GM13976 (cell line): ENCODE results near the gene CCDC85C.

Experiments
- DNase-seq: peaks from one replicate; pipeline ENCODE4 v3.0.0; 2012; ENCODE audit warnings: low spot score
- in situ Hi-C: fragments of 300-500 bp; cut with MboI; formaldehyde crosslinking; loops from one replicate; pipeline ENCODE4 v1.12.0; 2022; ENCODE audit warnings: low sequenced_read_pairs, mixed read lengths, inconsistent platforms; ENCODE audit not compliant: unreplicated experiment
- TF ChIP-seq, protein P1 (sequence below): IDR thresholded peaks from 2 replicates; pipeline ENCODE4 v1.5.1; 2012; ENCODE audit warnings: borderline replicate concordance, mild to moderate bottlenecking; ENCODE audit not compliant: insufficient read depth; ENCODE audit errors: extremely low read depth, missing control alignments, control extremely low read depth

CCDC85C gene

DNA sequence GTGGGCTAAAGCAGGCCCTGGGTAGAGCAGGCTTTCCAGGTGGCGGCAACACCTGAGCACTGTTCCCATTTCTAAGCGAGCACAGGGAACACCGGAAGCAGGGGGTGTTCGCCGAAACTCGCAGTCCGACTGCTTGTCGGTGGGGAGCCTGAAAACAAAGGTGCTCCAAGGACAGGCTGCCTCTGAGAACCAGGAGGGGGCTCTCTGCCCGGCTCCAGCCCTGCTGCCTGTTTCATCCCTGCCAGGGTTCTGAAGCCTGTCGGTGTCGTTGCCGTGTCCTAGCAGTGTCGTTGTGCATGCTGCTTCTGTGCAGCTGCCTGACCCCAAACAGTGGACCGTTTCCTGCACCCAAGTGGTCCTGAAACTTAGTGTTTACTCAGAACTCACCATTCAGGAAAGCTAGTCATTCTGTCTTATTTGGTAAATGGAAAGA lies 101.0 kb downstream of the CCDC85C start:
- in situ Hi-C loops: no loop called here
- no peak for DNase-seq
- TF ChIP-seq, protein P1, sequence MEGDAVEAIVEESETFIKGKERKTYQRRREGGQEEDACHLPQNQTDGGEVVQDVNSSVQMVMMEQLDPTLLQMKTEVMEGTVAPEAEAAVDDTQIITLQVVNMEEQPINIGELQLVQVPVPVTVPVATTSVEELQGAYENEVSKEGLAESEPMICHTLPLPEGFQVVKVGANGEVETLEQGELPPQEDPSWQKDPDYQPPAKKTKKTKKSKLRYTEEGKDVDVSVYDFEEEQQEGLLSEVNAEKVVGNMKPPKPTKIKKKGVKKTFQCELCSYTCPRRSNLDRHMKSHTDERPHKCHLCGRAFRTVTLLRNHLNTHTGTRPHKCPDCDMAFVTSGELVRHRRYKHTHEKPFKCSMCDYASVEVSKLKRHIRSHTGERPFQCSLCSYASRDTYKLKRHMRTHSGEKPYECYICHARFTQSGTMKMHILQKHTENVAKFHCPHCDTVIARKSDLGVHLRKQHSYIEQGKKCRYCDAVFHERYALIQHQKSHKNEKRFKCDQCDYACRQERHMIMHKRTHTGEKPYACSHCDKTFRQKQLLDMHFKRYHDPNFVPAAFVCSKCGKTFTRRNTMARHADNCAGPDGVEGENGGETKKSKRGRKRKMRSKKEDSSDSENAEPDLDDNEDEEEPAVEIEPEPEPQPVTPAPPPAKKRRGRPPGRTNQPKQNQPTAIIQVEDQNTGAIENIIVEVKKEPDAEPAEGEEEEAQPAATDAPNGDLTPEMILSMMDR: no peak

DNA sequence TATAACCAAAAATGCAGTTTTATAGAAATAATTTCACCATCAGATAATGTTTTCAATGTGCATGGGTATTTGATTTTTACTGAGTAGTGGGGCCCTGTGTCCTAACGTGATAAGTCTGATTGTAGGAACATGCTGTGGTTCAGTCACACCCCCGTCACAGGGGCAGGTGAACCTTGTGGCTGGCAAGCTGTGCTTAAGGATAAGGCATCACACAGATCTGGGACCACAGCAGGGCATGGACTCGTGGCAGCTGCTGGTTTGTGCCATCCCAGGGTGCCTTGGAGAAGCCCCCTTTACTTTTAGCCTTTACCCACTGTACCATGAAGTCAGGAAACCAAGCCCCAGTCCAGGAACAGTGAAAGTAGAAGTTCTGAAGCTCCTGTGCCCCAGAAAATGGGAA lies 106.1 kb downstream of the CCDC85C start:
- in situ Hi-C loops: no loop called here
- TF ChIP-seq, protein P1: no peak
- no peak for DNase-seq

DNA sequence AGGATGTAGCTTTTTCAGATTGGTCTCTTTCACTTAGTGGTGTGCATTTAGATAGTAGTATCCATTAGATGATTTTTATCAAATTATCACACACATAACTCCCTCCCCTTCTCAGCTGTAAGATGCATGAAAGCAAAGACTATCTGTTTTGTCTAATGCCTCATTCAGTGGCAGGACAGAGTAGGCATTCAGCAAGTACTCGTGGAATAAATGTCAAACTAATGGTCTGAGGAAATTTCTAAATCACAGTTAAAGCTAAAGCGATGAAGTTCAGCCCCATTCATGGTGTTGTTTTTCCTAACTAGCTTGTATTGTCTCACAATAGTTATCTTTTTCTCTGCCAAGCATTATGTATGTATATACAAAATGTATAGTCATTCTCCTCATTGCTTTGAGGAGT lies 106.7 kb downstream of the CCDC85C start:
- in situ Hi-C loops: no loop called here
- no peak for DNase-seq
- TF ChIP-seq, protein P1: no peak

DNA sequence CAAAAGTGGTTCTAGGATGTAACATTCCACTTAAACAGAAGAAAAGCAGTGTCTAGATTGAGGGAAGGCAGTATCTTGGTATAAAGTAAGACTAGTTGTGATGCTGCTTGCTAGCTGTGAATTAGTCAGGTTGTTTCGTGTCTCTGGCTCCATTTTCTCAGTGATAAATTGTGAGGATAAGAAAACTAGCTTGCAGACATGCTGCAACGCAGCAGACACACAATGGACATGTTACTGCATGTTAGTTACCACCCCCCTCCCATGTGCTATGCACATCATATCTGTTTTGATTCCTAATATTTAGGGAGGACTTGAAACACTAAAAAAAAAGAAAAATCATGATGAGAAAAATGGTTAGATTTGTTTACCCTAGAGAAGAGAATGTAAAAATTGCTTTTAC lies 119.9 kb downstream of the CCDC85C start:
- no peak for DNase-seq

DNA sequence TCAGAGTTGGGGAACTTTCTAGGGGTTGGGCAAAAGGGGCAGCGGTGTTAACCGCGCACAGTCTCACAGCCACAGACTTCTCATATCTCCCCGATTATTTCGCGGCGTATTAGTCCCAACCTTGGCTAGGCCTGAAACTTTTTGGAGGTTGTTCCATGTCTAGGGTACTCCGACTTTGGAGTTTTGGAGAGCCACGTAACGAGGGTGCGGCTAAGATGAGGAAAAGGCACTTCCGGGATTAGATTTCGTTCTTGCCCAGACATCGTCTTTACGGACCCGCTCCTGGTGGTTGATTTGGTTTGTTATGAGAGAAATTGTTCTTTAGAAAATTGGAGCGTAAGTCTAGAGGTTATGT lies 122.3 kb downstream of the CCDC85C start:
- no peak for DNase-seq
- TF ChIP-seq, protein P1: no peak
- in situ Hi-C loops: no loop called here

More for the DNA sequence above, 119.9 kb downstream of the CCDC85C start:
- in situ Hi-C loops: no loop called here
- TF ChIP-seq, protein P1: no peak

DNA sequence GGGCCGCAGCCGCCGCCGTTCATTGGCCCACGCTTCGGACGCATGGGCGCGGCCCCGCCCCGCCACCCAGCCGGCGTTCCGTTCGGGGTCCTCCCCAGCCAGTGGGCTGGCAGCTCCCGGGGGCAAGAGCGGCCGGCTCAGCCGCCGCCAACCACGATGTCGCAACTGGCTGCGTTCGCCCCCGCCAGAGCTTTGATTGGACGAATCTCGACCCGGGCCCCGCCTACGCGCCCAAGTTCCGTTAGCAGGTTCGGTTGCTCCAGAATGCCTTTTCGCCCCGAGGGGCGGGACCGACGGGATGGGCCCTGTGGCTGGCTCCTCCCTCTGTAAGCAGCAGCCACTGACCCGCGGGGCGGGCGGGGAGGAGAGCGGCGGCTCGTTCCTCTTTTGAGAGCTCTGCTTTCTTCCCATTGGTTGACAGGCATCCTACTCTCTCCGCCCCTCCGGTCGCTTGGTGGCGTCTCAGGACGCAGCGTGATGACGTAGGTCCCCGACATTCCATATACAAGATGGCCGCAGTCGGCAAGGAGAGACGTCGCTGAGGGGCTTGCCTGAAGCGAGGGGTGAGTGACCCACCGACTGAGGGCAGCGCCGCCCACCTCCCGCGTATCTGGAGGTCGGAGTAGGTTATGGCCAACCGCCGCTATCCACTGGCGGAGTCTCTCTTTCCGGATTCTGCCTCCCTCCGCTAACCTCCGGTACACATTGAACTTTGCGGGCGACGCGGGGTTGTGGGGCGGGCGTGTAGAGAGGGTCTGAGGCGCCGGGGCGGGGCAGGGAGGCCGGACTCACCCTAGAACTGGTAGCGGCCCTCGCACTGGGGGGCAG lies 122.9 kb downstream of the CCDC85C start, which contains the start of gene CCNK:
Gene CCNK, plus strand, starts transcription at position 493 of the 828 bp plus-strand sequence. CDS start 11,269 bp downstream, outside the sequence.
- TF ChIP-seq, protein P1: no peak
- in situ Hi-C loops: no loop called here
- peak; percentile 99 for DNase-seq
